Activated CD4-positive, CD25-positive, alpha-beta regulatory T cell treated with anti-CD3 and anti-CD28 coated beads, Interleukin-2, amount 50 U/mL, for 24 hours (primary cell): ENCODE results near the gene ZFC3H1.

Experiments used
- ATAC-seq, 2 donors: fragments of 150-1000 bp; cut with Tn5 transposase; one replicate each; pipeline ENCODE4 v1.10.0; 2021; ENCODE audit warnings: mild to moderate bottlenecking in 1 of 2, moderate library complexity in 1 of 2

The ZFC3H1 gene

GRCh38 chr12:71636704-71637115 lies 26.9 kb downstream of the ZFC3H1 start:
- no peak for ATAC-seq

- no peak for ATAC-seq
These were observed 36.1 kb downstream of the ZFC3H1 start for GRCh38 chr12:71627438-71628002.

GRCh38 chr12:71626768-71627167 lies 36.9 kb downstream of the ZFC3H1 start:
- no peak for ATAC-seq

GRCh38 chr12:71626098-71626497 lies 37.5 kb downstream of the ZFC3H1 start:
- ATAC-seq: no peak

GRCh38 chr12:71625476-71625875 lies 38.2 kb downstream of the ZFC3H1 start:
- ATAC-seq: no peak

- ATAC-seq: no peak
These were observed 41.7 kb downstream of the ZFC3H1 start for GRCh38 chr12:71621938-71622337.

GRCh38 chr12:71610031-71610795 lies 53.4 kb downstream of the ZFC3H1 start:
- ATAC-seq: no peak

GRCh38 chr12:71607494-71608330 lies 55.9 kb downstream of the ZFC3H1 start:
- ATAC-seq: no peak

GRCh38 chr12:71605039-71605438 lies 58.6 kb downstream of the ZFC3H1 start:
- ATAC-seq: no peak

GRCh38 chr12:71602761-71603577 lies 60.7 kb downstream of the ZFC3H1 start:
- no peak for ATAC-seq

GRCh38 chr12:71601546-71601945 lies 62.1 kb downstream of the ZFC3H1 start:
- no peak for ATAC-seq

- peak in 1 of 2 donors; percentile 13 for ATAC-seq
These were observed 64.4 kb downstream of the ZFC3H1 start for GRCh38 chr12:71599210-71599609.

- ATAC-seq: no peak
These were observed 69.3 kb downstream of the ZFC3H1 start for GRCh38 chr12:71594214-71594948.

GRCh38 chr12:71592841-71593240 lies 70.8 kb downstream of the ZFC3H1 start:
- no peak for ATAC-seq

GRCh38 chr12:71591601-71592000 lies 72.0 kb downstream of the ZFC3H1 start:
- no peak for ATAC-seq

GRCh38 chr12:71589478-71589881 lies 74.2 kb downstream of the ZFC3H1 start:
- ATAC-seq: no peak

- ATAC-seq: no peak
These were observed 76.6 kb downstream of the ZFC3H1 start for GRCh38 chr12:71587012-71587411.

- ATAC-seq: no peak
These were observed 78.4 kb downstream of the ZFC3H1 start for GRCh38 chr12:71585218-71585617.

- no peak for ATAC-seq
These were observed 79.3 kb downstream of the ZFC3H1 start for GRCh38 chr12:71584356-71584755.

GRCh38 chr12:71582925-71583324 lies 80.7 kb downstream of the ZFC3H1 start:
- no peak for ATAC-seq

- no peak for ATAC-seq
These were observed 82.4 kb downstream of the ZFC3H1 start for GRCh38 chr12:71581206-71581605.

- no peak for ATAC-seq
These were observed 84.9 kb downstream of the ZFC3H1 start for GRCh38 chr12:71578694-71579258.
